Endothelial cell (in vitro differentiated cells): Measurements from ENCODE around the gene INTU. TPM values are rescaled to one million over a fixed set of nuclear protein-coding genes. Genes with fewer than 3 reads are reported as not detected.
A peak's percentile ranks its signal among the peaks of the same experiment; 100 is the strongest.
"Not testable (repeated sequence)": the region's sequence is repeated elsewhere in the genome, so short reads cannot be mapped to it uniquely, and the experiment has no call there.

Experiments used
- DNase-seq: peaks from one replicate; pipeline ENCODE4 v3.0.0; 2021; ENCODE audit warnings: low spot score
- H3K27ac Mint-ChIP-seq: one replicate; pipeline ENCODE4 v1.8.0; 2021; ENCODE audit warnings: mixed read lengths, inconsistent platforms; ENCODE audit not compliant: unreplicated experiment
- H3K27me3 Mint-ChIP-seq: one replicate; pipeline ENCODE4 v1.8.0; 2021; ENCODE audit warnings: mild to moderate bottlenecking, moderate library complexity, mixed read lengths, inconsistent platforms; ENCODE audit not compliant: unreplicated experiment
- H3K36me3 Mint-ChIP-seq: one replicate; pipeline ENCODE4 v1.8.0; 2021; ENCODE audit warnings: mild to moderate bottlenecking, low read depth, mixed read lengths, inconsistent platforms; ENCODE audit not compliant: unreplicated experiment
- H3K4me1 Mint-ChIP-seq: one replicate; pipeline ENCODE4 v1.8.0; 2021; ENCODE audit warnings: mild to moderate bottlenecking, mixed read lengths, inconsistent platforms; ENCODE audit not compliant: unreplicated experiment
- H3K4me3 Mint-ChIP-seq: one replicate; pipeline ENCODE4 v1.8.0; 2021; ENCODE audit warnings: mild to moderate bottlenecking, mixed read lengths, inconsistent platforms; ENCODE audit not compliant: unreplicated experiment
- H3K9me3 Mint-ChIP-seq: one replicate; pipeline ENCODE4 v1.8.0; 2021; ENCODE audit warnings: mixed read lengths, inconsistent platforms; ENCODE audit not compliant: unreplicated experiment
- total RNA-seq: library from RNA; stranded (reverse); fragmentation: NEBNext Ultra II Directional; extraction: Animal tissue kit (Norgen Biotek cat#: 25700); gene quantifications from one replicate; pipeline ENCODE4 v1.2.1, GENCODE V29; 2021; ENCODE audit not compliant: unreplicated experiment
- TF ChIP-seq, protein P1 (sequence below): fragments of 200-600 bp; sonication (generic); IDR thresholded peaks from one replicate; pipeline ENCODE4 v1.5.0; 2021; ENCODE audit warnings: antibody characterized with exemption; ENCODE audit not compliant: unreplicated experiment

Gene INTU
- total RNA-seq, 1 donor from 2014 or later: 6.4 TPM

DNA sequence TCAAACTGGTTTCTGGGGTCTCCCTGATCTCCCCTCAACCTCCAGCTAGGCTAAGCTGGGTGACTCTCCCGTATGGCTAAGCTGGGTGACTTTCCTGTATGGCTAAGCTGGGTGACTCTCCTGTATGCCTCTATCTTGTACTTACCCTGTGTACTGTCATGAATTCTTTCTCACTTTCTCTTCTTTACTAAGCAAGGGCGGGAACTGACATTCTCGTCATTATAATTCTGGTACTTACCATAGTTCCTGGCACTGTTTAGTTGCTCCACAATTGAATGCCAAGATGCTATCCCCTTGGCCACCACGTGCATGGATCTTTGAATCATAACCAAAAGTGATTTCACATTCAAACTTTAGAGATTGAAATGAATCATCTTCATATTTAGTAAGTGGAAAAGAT is 8.8 kb downstream of the INTU start:
- Mint-ChIP-seq H3K9me3 (no peaks in the 10 kb centered on the region), H3K27ac (no peak overlapping the region), H3K4me3 (no peak overlapping the region), H3K27me3 (no peaks in the 10 kb centered on the region), H3K4me1 (no peaks in the 10 kb centered on the region), H3K36me3 (peaks cover 3% of the 10 kb centered on the region)
- no peak for DNase-seq
- TF ChIP-seq, protein P1, sequence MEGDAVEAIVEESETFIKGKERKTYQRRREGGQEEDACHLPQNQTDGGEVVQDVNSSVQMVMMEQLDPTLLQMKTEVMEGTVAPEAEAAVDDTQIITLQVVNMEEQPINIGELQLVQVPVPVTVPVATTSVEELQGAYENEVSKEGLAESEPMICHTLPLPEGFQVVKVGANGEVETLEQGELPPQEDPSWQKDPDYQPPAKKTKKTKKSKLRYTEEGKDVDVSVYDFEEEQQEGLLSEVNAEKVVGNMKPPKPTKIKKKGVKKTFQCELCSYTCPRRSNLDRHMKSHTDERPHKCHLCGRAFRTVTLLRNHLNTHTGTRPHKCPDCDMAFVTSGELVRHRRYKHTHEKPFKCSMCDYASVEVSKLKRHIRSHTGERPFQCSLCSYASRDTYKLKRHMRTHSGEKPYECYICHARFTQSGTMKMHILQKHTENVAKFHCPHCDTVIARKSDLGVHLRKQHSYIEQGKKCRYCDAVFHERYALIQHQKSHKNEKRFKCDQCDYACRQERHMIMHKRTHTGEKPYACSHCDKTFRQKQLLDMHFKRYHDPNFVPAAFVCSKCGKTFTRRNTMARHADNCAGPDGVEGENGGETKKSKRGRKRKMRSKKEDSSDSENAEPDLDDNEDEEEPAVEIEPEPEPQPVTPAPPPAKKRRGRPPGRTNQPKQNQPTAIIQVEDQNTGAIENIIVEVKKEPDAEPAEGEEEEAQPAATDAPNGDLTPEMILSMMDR: no peak

DNA sequence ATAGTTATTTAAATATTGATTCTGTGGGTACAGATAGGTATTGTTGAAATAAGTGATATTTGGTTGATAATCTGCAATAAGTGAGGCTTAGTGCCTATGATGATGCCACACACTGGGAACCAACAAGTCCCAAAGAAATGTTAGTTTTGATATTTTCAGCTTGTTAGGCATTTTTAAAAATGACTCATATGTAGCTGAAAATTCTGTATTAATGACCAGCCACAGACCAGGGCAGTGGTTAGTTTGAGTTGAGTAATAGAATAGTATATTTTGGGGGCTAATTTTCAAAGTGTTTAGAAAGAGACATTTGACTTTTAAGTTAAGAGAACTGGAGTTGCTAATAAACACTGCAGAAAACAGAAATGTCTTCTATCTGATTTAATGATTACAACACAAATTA is 9.4 kb downstream of the INTU start:
- Mint-ChIP-seq H3K27ac (no peak overlapping the region), H3K27me3 (no peaks in the 10 kb centered on the region), H3K4me1 (no peaks in the 10 kb centered on the region), H3K4me3 (no peak overlapping the region), H3K9me3 (no peaks in the 10 kb centered on the region), H3K36me3 (peaks cover 6% of the 10 kb centered on the region)
- no peak for DNase-seq
- TF ChIP-seq, protein P1: no peak

DNA sequence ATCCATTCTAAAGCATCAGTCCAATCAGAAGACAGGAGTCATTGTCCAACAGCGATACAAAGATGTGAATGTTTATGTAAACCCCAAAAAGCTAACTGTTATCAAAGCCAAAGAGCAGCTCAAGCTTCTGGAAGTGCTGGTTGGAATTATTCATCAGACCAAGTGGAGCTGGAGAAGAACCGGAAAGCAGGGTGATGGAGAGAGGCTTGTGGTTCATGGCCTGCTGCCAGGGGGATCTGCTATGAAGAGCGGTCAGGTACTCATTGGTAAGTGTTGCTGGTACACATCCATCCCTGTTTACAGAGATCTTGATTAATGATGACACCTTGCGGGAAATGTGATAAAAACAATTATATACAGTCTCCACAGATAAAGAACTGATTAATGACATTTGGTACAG is 11.0 kb downstream of the INTU start:
- peaks cover 6% of the 10 kb centered on the region for H3K36me3 Mint-ChIP-seq
- H3K9me3 Mint-ChIP-seq: no peaks in the 10 kb centered on the region
- TF ChIP-seq, protein P1: no peak
- H3K4me3 Mint-ChIP-seq: no peak overlapping the region
- no peaks in the 10 kb centered on the region for H3K27me3 Mint-ChIP-seq
- H3K27ac Mint-ChIP-seq: no peak overlapping the region
- H3K4me1 Mint-ChIP-seq: no peaks in the 10 kb centered on the region
- no peak for DNase-seq

DNA sequence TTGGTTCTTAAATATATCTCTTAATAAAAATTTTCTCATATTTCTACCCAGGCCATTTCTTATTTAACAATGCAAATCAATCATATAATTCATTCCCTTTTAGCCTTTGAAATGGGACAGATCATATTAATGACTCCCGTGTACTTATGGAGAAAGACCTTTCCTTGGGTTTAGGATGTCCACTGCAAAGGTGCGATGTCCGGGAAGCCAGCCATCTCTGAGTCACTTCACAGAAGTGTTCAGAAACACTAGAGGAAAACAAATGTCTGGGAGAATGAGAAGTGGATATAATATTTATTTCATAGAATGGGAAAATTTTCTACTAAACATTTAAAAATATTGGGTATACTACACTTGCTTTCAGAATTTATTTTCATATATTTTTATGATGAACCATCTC is 15.3 kb downstream of the INTU start:
- peaks cover 6% of the 10 kb centered on the region for H3K36me3 Mint-ChIP-seq
- no peaks in the 10 kb centered on the region for H3K4me1 Mint-ChIP-seq
- no peaks in the 10 kb centered on the region for H3K27me3 Mint-ChIP-seq
- H3K4me3 Mint-ChIP-seq: no peak overlapping the region
- TF ChIP-seq, protein P1: no peak
- DNase-seq: no peak
- no peaks in the 10 kb centered on the region for H3K9me3 Mint-ChIP-seq
- no peak overlapping the region for H3K27ac Mint-ChIP-seq

DNA sequence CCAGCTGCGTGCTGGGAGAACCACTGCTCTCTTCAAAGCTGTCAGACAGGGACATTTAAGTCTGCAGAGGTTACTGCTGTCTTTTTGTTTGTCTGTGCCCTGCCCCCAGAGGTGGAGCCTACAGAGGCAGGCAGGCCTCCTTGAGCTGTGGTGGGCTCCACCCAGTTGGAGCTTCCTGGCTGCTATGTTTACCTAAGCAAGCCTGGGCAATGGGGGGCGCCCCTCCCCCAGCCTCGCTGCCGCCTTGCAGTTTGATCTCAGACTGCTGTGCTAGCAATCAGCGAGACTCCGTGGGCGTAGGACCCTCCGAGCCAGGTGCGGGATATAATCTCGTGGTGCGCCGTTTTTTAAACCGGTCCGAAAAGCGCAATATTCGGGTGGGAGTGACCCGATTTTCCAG is 22.8 kb downstream of the INTU start:
- peak overlapping the region; percentile 88 for H3K27ac Mint-ChIP-seq
- H3K4me3 Mint-ChIP-seq, H3K4me1 Mint-ChIP-seq, DNase-seq, H3K27me3 Mint-ChIP-seq, H3K9me3 Mint-ChIP-seq, H3K36me3 Mint-ChIP-seq: not testable (repeated sequence)
